DOHH2 (cell line): Measurements from ENCODE around the gene CDC42BPA.

ENCODE experiments used
- CTCF ChIP-seq: fragments of 200-600 bp; sonication (generic); IDR thresholded peaks from one replicate; pipeline ENCODE4 v1.5.1; 2014; ENCODE audit warnings: antibody characterized with exemption, mild to moderate bottlenecking, low read depth, low read length; ENCODE audit not compliant: poor library complexity, severe bottlenecking
- EZH2phosphoT487 ChIP-seq: fragments of 200-600 bp; sonication (generic); IDR thresholded peaks from 2 replicates; pipeline ENCODE4 v1.6.1; 2017; ENCODE audit warnings: borderline replicate concordance, mild to moderate bottlenecking, antibody characterized with exemption, low read length, moderate library complexity, mixed read lengths

GRCh38 chr1:227244339-227245118, 73.8 kb downstream of the CDC42BPA start:
- TF ChIP-seq CTCF: no peak
- TF ChIP-seq EZH2phosphoT487: no peak
